Measurements from ENCODE around the gene UGT1A6.

GRCh38 chr2:233807966-233808935, 115.6 kb downstream of the UGT1A6 start:
- TF ChIP-seq CTCF (IDR thresholded peaks at IDR 0.05) = no peak
- TF ChIP-seq MAX (CRISPR knock-in tag; IDR thresholded peaks at IDR 0.05) = no peak
- no peak for TF ChIP-seq HMGXB4 (CRISPR knock-in tag; IDR thresholded peaks at IDR 0.05)
- no peak for TF ChIP-seq CBFB (CRISPR knock-in tag; IDR thresholded peaks at IDR 0.05; ENCODE audit: low read depth)
- TF ChIP-seq FOXJ3 (CRISPR knock-in tag; IDR thresholded peaks at IDR 0.05; ENCODE audit: borderline replicate concordance) = no peak
- TF ChIP-seq FOXK1 (CRISPR knock-in tag; IDR thresholded peaks at IDR 0.05) = no peak
- no peak for TF ChIP-seq USF1 (CRISPR knock-in tag; IDR thresholded peaks at IDR 0.05)
- TF ChIP-seq STAT6 (CRISPR knock-in tag; conservative IDR thresholded peaks at IDR 0.05; ENCODE audit: low read depth) = no peak
- TF ChIP-seq NR2C2 (CRISPR knock-in tag; IDR thresholded peaks at IDR 0.05) = no peak
- no peak for TF ChIP-seq ZNF232 (CRISPR knock-in tag; IDR thresholded peaks at IDR 0.05)
- TF ChIP-seq MLX (CRISPR knock-in tag; IDR thresholded peaks at IDR 0.05) = no peak
